ENCODE results near the gene EPHA3.

- no peak for TF ChIP-seq CTCF (conservative IDR thresholded peaks at IDR 0.05; ENCODE audit: low read depth, low read length)
- TF ChIP-seq MAZ (IDR thresholded peaks at IDR 0.05; ENCODE audit: borderline replicate concordance, low read depth, low read length), result no peak
- no peak for TF ChIP-seq RAD21 (IDR thresholded peaks at IDR 0.05; ENCODE audit: low read length)
- no peak for TF ChIP-seq SMC3 (IDR thresholded peaks at IDR 0.05; ENCODE audit: low read depth, low read length)
- TF ChIP-seq POLR2A (IDR thresholded peaks at IDR 0.05; ENCODE audit: low read depth, low read length), result no peak
- no peak for TF ChIP-seq CHD1 (IDR thresholded peaks at IDR 0.05; ENCODE audit: low read depth, low read length)
- TF ChIP-seq CEBPB (IDR thresholded peaks at IDR 0.05; ENCODE audit: low read depth, low read length), result no peak
Observed at GRCh38 chr3:89087851-89088250, 19.6 kb upstream of the EPHA3 start.
